Liver (tissue), 2 donors: ENCODE results near the gene NAALADL1.

Source experiments
- YY1 ChIP-seq: IDR thresholded peaks from 2 replicates; pipeline ENCODE4 v1.6.1; 2016; ENCODE audit warnings: antibody characterized with exemption, mild to moderate bottlenecking
- TF ChIP-seq, protein P1 (sequence below): IDR thresholded peaks from 2 replicates; pipeline ENCODE4 v1.6.1; 2016; ENCODE audit warnings: antibody characterized with exemption
- TF ChIP-seq, protein P2 (sequence below): fragments of 150-350 bp; IDR thresholded peaks from 2 replicates; pipeline ENCODE4 v1.5.1; 2017; ENCODE audit warnings: improper control_type of control experiment, low read depth, low read length; ENCODE audit not compliant: missing input control
- donor health status: healthy.

DNA sequence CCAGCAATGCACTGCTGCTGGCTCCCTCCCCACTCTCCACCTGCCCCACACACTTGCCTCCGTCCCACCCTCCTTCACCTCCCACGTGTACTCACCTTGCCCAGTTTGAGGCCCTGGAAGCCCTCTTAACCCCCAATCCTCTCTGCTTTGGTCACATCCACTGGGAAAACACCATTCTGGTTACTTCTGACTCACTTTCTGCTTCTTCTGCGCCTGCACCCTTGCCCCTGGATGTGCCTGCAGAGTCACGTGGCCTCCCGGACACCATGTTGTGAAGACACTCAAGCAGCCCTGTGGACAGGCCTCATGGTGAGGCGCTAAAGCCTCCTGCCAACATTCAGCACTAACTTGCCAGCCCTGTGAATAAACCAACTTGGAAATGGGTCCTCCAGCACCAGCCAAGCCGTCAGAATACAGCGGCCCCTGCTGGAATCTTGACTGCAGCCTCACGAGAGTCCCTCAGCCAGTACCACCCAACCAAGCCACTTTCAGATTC, 2.6 kb upstream of the NAALADL1 start:
- TF ChIP-seq, protein P1, sequence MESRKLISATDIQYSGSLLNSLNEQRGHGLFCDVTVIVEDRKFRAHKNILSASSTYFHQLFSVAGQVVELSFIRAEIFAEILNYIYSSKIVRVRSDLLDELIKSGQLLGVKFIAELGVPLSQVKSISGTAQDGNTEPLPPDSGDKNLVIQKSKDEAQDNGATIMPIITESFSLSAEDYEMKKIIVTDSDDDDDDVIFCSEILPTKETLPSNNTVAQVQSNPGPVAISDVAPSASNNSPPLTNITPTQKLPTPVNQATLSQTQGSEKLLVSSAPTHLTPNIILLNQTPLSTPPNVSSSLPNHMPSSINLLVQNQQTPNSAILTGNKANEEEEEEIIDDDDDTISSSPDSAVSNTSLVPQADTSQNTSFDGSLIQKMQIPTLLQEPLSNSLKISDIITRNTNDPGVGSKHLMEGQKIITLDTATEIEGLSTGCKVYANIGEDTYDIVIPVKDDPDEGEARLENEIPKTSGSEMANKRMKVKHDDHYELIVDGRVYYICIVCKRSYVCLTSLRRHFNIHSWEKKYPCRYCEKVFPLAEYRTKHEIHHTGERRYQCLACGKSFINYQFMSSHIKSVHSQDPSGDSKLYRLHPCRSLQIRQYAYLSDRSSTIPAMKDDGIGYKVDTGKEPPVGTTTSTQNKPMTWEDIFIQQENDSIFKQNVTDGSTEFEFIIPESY, result no peak
- no peak for TF ChIP-seq YY1
- TF ChIP-seq, protein P2, sequence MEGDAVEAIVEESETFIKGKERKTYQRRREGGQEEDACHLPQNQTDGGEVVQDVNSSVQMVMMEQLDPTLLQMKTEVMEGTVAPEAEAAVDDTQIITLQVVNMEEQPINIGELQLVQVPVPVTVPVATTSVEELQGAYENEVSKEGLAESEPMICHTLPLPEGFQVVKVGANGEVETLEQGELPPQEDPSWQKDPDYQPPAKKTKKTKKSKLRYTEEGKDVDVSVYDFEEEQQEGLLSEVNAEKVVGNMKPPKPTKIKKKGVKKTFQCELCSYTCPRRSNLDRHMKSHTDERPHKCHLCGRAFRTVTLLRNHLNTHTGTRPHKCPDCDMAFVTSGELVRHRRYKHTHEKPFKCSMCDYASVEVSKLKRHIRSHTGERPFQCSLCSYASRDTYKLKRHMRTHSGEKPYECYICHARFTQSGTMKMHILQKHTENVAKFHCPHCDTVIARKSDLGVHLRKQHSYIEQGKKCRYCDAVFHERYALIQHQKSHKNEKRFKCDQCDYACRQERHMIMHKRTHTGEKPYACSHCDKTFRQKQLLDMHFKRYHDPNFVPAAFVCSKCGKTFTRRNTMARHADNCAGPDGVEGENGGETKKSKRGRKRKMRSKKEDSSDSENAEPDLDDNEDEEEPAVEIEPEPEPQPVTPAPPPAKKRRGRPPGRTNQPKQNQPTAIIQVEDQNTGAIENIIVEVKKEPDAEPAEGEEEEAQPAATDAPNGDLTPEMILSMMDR, result no peak
